Ishikawa (cell line): Measurements from ENCODE around the gene ZBTB33.

Experiments used
- CEBPB ChIP-seq: IDR thresholded peaks from 2 replicates; pipeline ENCODE4 v1.6.1; 2012
- CREB1 ChIP-seq: IDR thresholded peaks from 2 replicates; pipeline ENCODE4 v1.6.1; 2012; ENCODE audit warnings: low read depth
- EGR1 ChIP-seq: IDR thresholded peaks from 2 replicates; pipeline ENCODE4 v1.6.1; 2012
- EP300 ChIP-seq: IDR thresholded peaks from 2 replicates; pipeline ENCODE4 v1.6.1; 2012; ENCODE audit warnings: borderline replicate concordance
- FOXM1 ChIP-seq: IDR thresholded peaks from 2 replicates; pipeline ENCODE4 v1.6.1; 2012; ENCODE audit warnings: low read depth, borderline replicate concordance
- MAX ChIP-seq: IDR thresholded peaks from 2 replicates; pipeline ENCODE4 v1.6.1; 2012
- NFIC ChIP-seq: IDR thresholded peaks from 2 replicates; pipeline ENCODE4 v1.6.1; 2012
- RAD21 ChIP-seq: IDR thresholded peaks from 2 replicates; pipeline ENCODE4 v1.6.1; 2012; ENCODE audit warnings: low read depth
- REST ChIP-seq: IDR thresholded peaks from 2 replicates; pipeline ENCODE4 v1.6.1; 2012; ENCODE audit warnings: low read depth, mild to moderate bottlenecking
- TAF1 ChIP-seq: IDR thresholded peaks from 2 replicates; pipeline ENCODE4 v1.6.1; 2012; ENCODE audit warnings: low read depth, mild to moderate bottlenecking
- TCF12 ChIP-seq: IDR thresholded peaks from 2 replicates; pipeline ENCODE4 v1.6.1; 2012; ENCODE audit warnings: low read depth
- TEAD4 ChIP-seq: IDR thresholded peaks from 2 replicates; pipeline ENCODE4 v1.6.1; 2012
- USF1 ChIP-seq: IDR thresholded peaks from 2 replicates; pipeline ENCODE4 v1.6.1; 2012
- YY1 ChIP-seq: IDR thresholded peaks from 2 replicates; pipeline ENCODE4 v1.6.1; 2012; ENCODE audit warnings: low read depth
- ZBTB7A ChIP-seq: IDR thresholded peaks from 2 replicates; pipeline ENCODE4 v1.6.1; 2012; ENCODE audit warnings: low read depth

Gene ZBTB33

GRCh38 chrX:120286733-120287512 is 36.3 kb downstream of the ZBTB33 start:
- TF ChIP-seq TCF12 (no peak), FOXM1 (no peak), TAF1 (no peak), TEAD4 (no peak), USF1 (no peak), REST (no peak), EGR1 (no peak), YY1 (no peak), EP300 (no peak), CEBPB (no peak), RAD21 (no peak), CREB1 (no peak), ZBTB7A (no peak), NFIC (no peak), MAX (no peak)

- TF ChIP-seq USF1 (no peak), FOXM1 (no peak), CEBPB (no peak), EGR1 (no peak), ZBTB7A (no peak), EP300 (no peak), CREB1 (no peak), NFIC (no peak), RAD21 (no peak), REST (no peak), TCF12 (no peak), TAF1 (no peak), TEAD4 (no peak), YY1 (no peak), MAX (no peak)
These were observed 37.0 kb downstream of the ZBTB33 start for GRCh38 chrX:120287513-120288112.

GRCh38 chrX:120290107-120290506 is 39.5 kb downstream of the ZBTB33 start:
- TF ChIP-seq ZBTB7A (no peak), TCF12 (no peak), YY1 (no peak), TAF1 (no peak), EGR1 (no peak), RAD21 (no peak), TEAD4 (no peak), CREB1 (no peak)

GRCh38 chrX:120291211-120291610 is 40.6 kb downstream of the ZBTB33 start:
- TF ChIP-seq USF1 (no peak), TAF1 (no peak), EP300 (no peak), YY1 (no peak), TCF12 (no peak), TEAD4 (no peak), CEBPB (no peak), CREB1 (no peak), FOXM1 (no peak), REST (no peak), MAX (no peak)
